ENCODE data around the gene TANGO2.

TANGO2 gene

DNA sequence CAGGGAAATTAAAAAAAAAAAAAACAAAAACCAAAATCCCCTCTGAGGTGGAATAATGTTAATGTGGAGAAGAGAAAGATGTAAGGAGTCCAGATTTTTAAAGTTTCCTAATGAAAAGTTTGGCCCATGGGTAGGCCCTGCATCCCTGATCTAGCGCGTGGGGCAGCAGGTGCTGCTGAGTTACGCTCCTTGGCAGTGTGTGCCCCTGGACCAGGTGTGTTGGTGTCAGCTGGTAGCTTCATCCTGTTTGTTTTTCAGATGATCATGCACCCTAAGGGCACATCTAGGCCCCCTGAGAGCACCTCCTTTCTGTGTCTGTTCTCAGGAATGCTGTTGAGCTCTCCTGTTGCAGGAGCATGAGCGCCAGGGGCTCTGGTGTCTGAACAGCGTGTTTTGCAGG lies 65.9 kb downstream of the TANGO2 start:
- H3K9me3 ChIP-seq (ENCODE audit: insufficient read depth, low read length): no peaks in the 10 kb centered on the region
- H3K36me3 ChIP-seq (ENCODE audit: insufficient read depth, insufficient read length, low read length): peaks cover 87% of the 10 kb centered on the region
- TF ChIP-seq ZNF274 (IDR thresholded peaks at IDR 0.05; ENCODE audit: low read depth, low read length) (no peak), SUZ12 (IDR thresholded peaks at IDR 0.05; ENCODE audit: extremely low read depth, insufficient read depth, insufficient read length) (no peak), YY1 (IDR thresholded peaks at IDR 0.05; ENCODE audit: insufficient read depth, insufficient read length) (no peak)
- no peak for DNase-seq (ENCODE audit: low read depth, low spot score)
- H3K4me3 ChIP-seq (ENCODE audit: insufficient read length, low read depth): no peak overlapping the region
- peaks cover 5% of the 10 kb centered on the region for H3K4me1 ChIP-seq (ENCODE audit: insufficient read depth, insufficient read length)
- no peaks in the 10 kb centered on the region for H3K27me3 ChIP-seq (ENCODE audit: insufficient read depth, insufficient read length)
- no peak overlapping the region for H3K9ac ChIP-seq (ENCODE audit: insufficient read length, low read depth)

DNA sequence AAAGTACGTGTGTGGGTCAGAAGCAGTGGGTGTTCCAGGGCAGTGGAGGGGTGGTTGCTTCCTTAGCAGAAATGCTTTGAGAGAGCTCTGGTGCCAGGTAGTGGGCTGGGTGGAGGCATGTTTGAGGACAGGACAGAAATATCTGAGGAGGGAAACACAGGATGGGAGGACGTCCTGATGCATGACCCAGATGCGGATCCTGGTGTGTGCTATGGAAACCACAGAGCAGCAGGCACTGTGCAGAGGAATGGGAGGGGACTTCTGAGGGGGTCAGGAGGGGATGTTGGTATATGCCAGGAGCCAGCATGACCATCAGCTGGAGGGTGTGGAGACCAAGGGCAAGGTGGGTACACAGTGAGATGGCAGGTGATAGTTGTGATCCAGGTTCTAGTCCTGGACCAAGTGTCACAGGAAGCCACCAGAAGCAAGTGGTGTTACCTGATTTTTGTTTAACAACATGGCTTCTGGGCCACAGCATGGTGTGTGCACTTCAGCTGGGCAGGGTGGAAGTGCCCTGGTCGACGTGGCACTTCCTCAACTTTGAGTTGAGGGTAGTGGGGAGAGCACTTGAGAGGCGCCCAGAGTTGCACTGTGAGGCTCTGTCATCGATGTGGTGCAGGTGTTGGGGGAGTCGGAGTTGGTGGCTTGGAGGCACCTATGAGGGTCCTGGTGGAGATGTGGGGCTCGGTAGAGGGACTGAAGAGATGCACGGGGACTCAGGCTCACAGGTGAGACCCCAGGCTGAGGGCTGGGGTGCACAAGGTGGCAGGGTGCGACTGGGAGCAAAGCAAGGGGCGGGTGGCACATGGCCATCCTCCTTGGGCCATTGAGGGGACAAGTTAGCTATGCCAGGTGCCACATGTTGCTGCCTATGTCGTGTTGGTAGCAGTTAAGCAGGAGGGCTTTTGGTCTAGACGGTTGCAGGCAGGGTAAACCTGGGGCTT lies 66.7 kb downstream of the TANGO2 start:
- no peak for DNase-seq (ENCODE audit: low read depth, low spot score)
- no peaks in the 10 kb centered on the region for H3K9me3 ChIP-seq (ENCODE audit: insufficient read depth, low read length)
- TF ChIP-seq ZNF274 (IDR thresholded peaks at IDR 0.05; ENCODE audit: low read depth, low read length): no peak
- H3K27me3 ChIP-seq (ENCODE audit: insufficient read depth, insufficient read length): no peaks in the 10 kb centered on the region
- no peak overlapping the region for H3K9ac ChIP-seq (ENCODE audit: insufficient read length, low read depth)
- H3K36me3 ChIP-seq (ENCODE audit: insufficient read depth, insufficient read length, low read length): peaks cover 91% of the 10 kb centered on the region
- peaks cover 5% of the 10 kb centered on the region for H3K4me1 ChIP-seq (ENCODE audit: insufficient read depth, insufficient read length)
- no peak overlapping the region for H3K4me3 ChIP-seq (ENCODE audit: insufficient read length, low read depth)

DNA sequence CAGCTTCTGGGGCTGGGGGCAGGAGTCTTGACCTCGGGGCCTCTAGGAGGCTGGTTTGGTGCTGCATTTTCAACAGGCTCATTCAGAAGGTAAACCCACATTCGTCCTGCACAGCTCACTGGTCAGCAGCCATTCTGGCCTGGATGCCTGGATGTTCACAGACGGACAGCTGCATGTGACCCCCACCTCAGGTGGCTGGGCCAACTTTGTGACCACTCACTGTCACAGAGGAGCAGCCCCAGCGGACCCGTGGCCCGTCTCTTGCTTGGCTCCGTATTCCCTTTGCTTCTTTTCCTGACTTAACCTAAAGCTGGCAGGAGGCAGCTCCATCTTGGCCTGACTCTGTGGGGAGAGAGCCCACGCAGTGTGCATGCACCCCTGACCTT lies 67.3 kb downstream of the TANGO2 start:
- Histone ChIP-seq H3K4me3 (ENCODE audit: insufficient read length, low read depth) (no peak overlapping the region), H3K9me3 (ENCODE audit: insufficient read depth, low read length) (no peaks in the 10 kb centered on the region), H3K36me3 (ENCODE audit: insufficient read depth, insufficient read length, low read length) (peaks cover 90% of the 10 kb centered on the region), H3K9ac (ENCODE audit: insufficient read length, low read depth) (no peak overlapping the region), H3K27me3 (ENCODE audit: insufficient read depth, insufficient read length) (no peaks in the 10 kb centered on the region), H3K4me1 (ENCODE audit: insufficient read depth, insufficient read length) (peaks cover 4% of the 10 kb centered on the region)
- no peak for DNase-seq (ENCODE audit: low read depth, low spot score)
- TF ChIP-seq SUZ12 (IDR thresholded peaks at IDR 0.05; ENCODE audit: extremely low read depth, insufficient read depth, insufficient read length) (no peak), ZNF274 (IDR thresholded peaks at IDR 0.05; ENCODE audit: low read depth, low read length) (no peak), YY1 (IDR thresholded peaks at IDR 0.05; ENCODE audit: insufficient read depth, insufficient read length) (no peak)

DNA sequence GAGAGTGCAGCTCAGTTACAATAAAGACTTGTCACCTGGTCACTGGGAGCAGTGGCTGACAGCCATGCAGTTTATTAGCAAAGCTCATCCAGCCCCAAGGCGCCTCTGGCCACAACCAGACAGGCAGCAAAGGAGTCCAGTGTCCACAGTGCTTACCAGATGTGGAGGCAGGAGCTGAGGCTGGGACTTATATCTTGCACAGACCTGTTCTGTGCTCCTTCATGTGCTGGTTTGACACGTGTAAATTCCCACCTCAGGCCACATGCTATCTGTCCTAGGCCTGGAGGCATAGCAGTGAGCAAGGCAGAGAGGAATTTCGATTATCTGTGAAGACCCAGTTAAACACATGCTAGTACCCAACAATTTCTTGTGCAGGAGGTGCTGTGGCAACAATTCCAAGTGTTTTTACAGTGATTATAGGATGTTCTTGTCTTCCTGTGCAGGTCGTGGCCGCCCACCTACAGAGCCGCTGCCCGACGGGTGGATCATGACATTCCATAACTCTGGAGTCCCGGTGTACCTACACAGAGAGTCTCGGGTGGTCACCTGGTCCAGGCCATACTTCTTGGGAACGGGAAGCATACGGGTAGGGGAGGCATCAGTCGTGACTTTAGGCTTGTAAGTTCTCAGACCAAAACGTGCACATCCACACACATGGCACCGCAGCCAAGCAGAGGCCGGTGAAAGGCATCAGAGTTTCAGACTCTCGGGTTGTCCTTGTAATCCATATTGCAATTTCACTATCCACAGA lies 68.5 kb downstream of the TANGO2 start:
- no peaks in the 10 kb centered on the region for H3K9me3 ChIP-seq (ENCODE audit: insufficient read depth, low read length)
- no peak for DNase-seq (ENCODE audit: low read depth, low spot score)
- no peak overlapping the region for H3K9ac ChIP-seq (ENCODE audit: insufficient read length, low read depth)
- peaks cover 94% of the 10 kb centered on the region for H3K36me3 ChIP-seq (ENCODE audit: insufficient read depth, insufficient read length, low read length)
- no peaks in the 10 kb centered on the region for H3K4me1 ChIP-seq (ENCODE audit: insufficient read depth, insufficient read length)
- no peak for TF ChIP-seq ZNF274 (IDR thresholded peaks at IDR 0.05; ENCODE audit: low read depth, low read length)
- no peak for TF ChIP-seq YY1 (IDR thresholded peaks at IDR 0.05; ENCODE audit: insufficient read depth, insufficient read length)
- no peak for TF ChIP-seq SUZ12 (IDR thresholded peaks at IDR 0.05; ENCODE audit: extremely low read depth, insufficient read depth, insufficient read length)
- no peak overlapping the region for H3K4me3 ChIP-seq (ENCODE audit: insufficient read length, low read depth)
- H3K27me3 ChIP-seq (ENCODE audit: insufficient read depth, insufficient read length): no peaks in the 10 kb centered on the region

DNA sequence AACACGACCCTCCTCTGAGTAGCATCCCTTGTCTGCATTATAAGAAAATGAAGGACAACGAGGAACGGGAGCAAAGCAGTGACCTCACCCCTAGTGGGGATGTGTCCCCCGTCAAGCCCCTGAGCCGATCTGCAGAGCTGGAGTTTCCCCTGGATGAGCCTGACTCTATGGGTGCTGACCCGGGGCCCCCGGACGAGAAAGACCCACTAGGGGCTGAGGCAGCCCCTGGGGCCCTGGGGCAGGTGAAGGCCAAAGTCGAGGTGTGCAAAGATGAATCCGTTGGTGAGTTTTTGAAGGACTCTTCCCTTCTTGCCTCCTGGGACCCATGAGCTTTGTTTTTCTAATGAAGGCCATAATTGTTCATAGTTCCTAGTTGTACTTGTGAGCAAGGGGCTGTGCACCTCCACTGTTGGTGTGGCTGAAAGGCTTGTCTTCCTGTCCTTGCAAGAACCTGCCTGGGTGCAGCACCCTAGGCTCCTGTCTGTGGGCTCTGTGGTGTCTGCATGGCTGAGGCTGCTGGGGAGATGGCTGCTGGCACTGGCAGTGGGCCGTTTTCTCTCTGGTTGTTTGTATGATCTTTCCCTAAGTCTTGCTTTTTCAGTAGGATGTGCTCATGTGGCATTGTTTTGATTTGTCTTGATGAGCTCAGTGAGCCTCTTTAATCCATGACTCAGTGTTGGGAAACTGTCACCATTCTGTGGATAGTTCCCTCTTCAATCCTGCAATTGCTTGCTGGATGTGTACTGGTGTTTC lies 69.2 kb downstream of the TANGO2 start:
- no peak overlapping the region for H3K9ac ChIP-seq (ENCODE audit: insufficient read length, low read depth)
- H3K4me3 ChIP-seq (ENCODE audit: insufficient read length, low read depth): no peak overlapping the region
- no peaks in the 10 kb centered on the region for H3K9me3 ChIP-seq (ENCODE audit: insufficient read depth, low read length)
- no peak for DNase-seq (ENCODE audit: low read depth, low spot score)
- TF ChIP-seq SUZ12 (IDR thresholded peaks at IDR 0.05; ENCODE audit: extremely low read depth, insufficient read depth, insufficient read length): no peak
- no peak for TF ChIP-seq ZNF274 (IDR thresholded peaks at IDR 0.05; ENCODE audit: low read depth, low read length)
- H3K36me3 ChIP-seq (ENCODE audit: insufficient read depth, insufficient read length, low read length): peaks cover 98% of the 10 kb centered on the region
- H3K27me3 ChIP-seq (ENCODE audit: insufficient read depth, insufficient read length): no peaks in the 10 kb centered on the region
- H3K4me1 ChIP-seq (ENCODE audit: insufficient read depth, insufficient read length): no peaks in the 10 kb centered on the region

DNA sequence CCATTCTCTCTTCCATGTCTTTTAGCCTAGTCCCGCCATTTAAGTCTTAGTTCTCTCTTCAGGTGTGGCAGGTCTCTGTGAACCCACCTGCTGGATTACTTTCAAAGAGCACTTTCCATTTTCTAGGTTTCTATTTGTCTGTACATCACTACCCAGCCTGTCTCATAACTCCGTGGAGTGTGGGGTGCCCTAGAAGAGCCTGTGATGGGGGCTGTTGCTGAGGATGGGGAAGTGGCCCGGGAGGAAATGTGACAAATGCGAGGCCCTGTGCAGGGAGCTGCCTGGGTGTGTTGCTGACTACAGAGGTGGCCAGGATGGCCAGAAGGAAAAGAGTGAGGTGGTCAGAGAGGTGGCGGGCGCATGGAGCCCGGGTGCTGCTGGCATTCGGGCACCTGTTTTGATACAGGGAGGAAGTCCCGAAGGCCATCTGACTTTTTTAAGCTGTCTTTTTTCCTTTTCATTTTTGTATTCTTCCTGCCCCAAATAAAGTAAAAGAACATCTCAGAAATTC lies 69.9 kb downstream of the TANGO2 start:
- no peak for DNase-seq (ENCODE audit: low read depth, low spot score)
- TF ChIP-seq YY1 (IDR thresholded peaks at IDR 0.05; ENCODE audit: insufficient read depth, insufficient read length): no peak
- no peak for TF ChIP-seq SUZ12 (IDR thresholded peaks at IDR 0.05; ENCODE audit: extremely low read depth, insufficient read depth, insufficient read length)
- Histone ChIP-seq H3K4me1 (ENCODE audit: insufficient read depth, insufficient read length) (no peaks in the 10 kb centered on the region), H3K9me3 (ENCODE audit: insufficient read depth, low read length) (no peaks in the 10 kb centered on the region), H3K27me3 (ENCODE audit: insufficient read depth, insufficient read length) (no peaks in the 10 kb centered on the region), H3K4me3 (ENCODE audit: insufficient read length, low read depth) (no peak overlapping the region), H3K36me3 (ENCODE audit: insufficient read depth, insufficient read length, low read length) (peaks cover 98% of the 10 kb centered on the region), H3K9ac (ENCODE audit: insufficient read length, low read depth) (no peak overlapping the region)
